Measurements from ENCODE around the gene POLG.

The POLG gene

DNA sequence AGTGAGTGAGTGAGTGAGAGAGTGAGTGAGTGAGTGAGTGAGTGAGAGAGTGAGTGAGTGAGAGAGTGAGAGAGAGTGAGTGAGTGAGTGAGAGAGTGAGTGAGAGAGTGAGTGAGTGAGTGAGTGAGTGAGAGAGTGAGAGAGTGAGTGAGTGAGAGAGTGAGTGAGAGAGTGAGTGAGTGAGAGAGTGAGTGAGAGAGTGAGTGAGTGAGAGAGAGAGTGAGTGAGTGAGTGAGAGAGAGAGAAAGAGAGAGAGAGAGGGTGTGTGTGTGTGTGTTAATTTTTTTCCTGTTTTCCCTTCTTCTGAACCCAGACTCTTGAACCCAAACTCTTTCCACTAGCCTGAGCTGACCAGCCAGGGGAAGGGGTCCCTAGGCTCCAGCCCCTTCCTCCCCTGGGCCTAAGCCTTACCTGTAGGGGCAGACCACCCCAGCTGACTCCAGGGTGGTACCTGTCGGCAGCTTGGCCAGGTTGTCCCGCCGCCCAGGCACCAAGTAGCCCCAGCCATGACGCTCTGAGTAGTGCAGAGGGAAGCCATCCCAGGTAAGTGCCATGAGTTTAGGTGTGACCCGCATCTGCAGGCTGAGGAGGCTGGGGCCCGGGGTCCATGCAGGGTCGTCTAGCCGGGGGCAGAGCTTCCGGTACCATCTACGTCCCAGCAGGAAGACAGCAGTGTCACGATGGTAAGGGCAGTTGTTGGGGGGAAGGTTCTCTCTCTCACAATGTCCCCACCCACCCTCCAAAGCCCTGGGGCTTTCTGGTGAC is 9.4 kb downstream of the POLG start:
- no peak for DNase-seq

GRCh38 chr15:89323825-89324224 is 10.8 kb downstream of the POLG start:
- DNase-seq = no peak

GRCh38 chr15:89322822-89323221 is 11.8 kb downstream of the POLG start:
- DNase-seq = no peak

GRCh38 chr15:89321521-89322410 is 12.9 kb downstream of the POLG start:
- no peak for DNase-seq

DNA sequence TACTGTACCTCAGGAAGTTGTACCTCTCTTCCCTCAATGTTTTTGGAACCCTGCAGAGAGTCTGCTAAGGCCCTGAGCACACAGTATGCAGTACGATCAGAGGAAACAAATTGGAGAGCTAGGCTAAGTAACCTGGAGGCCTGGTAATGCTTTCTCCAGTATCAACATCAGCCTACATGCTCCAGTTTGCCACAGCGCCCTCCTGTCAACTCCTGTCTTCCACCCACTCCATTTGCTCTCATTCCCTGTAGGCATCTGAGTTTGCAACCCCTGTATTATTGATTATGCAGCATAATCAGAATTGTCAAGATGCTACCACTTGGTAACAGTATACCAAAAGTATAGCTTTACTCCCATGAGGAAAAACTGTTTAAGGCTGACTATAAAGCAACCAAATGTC is 14.4 kb downstream of the POLG start:
- DNase-seq = no peak

- DNase-seq = no peak
These were observed 14.9 kb downstream of the POLG start for GRCh38 chr15:89319678-89320077.

DNA sequence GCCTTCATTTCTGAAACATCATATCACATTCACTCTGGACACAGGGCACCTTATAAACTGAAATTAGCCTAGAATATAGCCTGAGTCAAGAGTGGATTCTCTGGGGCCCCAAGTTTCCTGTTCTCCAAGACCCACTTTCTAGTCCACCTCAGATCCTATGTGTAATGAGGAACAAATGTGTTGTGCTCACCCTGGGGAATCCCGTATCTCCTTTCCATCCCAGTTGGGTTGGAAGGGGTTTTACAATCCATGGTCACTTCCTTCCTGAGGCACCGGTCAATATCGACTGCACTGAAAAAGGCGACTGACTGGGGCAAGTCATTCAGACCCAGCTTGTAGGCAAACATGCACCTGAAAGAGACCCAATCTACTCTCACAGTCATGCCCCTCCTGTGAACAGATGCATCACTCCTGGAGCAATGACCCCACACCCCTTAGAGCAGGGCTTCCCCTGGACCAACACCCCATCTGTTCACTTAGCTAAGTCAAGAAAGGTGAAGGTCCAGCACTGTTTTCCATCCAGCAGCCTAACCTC is 17.4 kb downstream of the POLG start:
- DNase-seq = no peak

GRCh38 chr15:89316504-89316903 is 18.1 kb downstream of the POLG start:
- DNase-seq = no peak

DNA sequence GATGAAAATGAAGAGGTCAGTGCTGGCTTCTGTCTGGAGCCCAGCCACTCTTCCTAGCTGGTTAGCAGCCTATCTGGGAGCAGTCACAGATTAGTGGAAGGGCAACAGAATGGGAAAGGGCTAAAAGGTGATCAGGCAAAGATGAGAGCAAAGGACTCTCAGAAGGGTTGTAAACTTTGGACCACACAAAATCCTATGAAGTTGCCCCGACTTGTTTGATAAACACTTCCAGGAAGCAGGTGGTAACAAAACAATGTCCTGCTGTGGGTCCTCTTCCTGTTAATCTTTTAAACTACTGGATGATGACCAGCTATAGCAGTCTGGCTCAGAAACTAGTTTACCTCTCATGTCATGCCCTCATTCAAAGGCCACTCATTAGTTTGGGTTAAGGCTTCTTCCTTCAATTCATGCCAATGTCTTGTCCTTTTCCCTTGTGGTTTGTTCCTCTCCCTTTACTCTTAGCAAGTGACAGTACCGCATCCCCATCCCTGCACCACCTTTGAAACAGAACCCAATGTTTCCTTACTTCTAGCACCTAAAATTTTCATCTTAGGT is 19.2 kb downstream of the POLG start:
- DNase-seq = no peak

GRCh38 chr15:89309993-89310392 is 24.6 kb downstream of the POLG start:
- no peak for DNase-seq

DNA sequence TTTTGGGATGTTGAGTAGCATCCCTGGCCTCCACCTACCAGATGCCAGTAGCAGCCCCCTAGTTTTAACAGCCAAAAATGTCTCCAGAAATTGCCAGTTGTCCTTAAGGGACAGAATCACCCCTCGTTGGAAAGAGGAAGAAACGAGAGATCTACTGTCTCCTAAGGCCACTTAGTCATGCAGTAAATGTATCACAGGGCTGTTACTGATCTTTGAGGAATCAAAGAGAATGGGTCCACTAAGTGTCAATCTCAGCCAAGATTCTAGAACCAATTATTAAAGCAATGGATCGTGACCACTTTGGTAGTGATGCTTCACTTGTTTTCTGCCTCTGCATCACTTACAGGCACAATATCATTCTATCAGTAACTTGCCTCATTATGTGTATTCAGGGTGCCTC is 26.4 kb downstream of the POLG start:
- DNase-seq = no peak

DNA sequence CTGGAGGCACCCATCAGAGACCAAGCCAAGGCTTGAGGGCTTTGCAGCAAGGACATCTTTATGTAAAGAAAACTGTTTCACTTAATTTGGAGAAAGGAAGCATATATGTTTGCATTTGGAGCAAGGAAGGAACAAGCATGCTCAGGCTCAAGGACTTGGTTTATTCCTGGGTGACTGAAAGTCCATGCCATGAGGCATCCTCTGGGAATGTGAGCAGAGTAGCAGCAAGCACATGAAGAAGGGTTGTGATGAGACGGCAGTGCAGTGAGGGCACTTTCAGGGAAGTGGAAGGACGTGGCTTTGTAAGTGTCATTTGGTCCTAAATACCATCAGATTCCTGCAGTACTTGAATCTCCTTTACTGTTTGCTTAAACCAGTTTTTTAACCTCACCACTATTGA is 26.8 kb downstream of the POLG start:
- DNase-seq = no peak

DNA sequence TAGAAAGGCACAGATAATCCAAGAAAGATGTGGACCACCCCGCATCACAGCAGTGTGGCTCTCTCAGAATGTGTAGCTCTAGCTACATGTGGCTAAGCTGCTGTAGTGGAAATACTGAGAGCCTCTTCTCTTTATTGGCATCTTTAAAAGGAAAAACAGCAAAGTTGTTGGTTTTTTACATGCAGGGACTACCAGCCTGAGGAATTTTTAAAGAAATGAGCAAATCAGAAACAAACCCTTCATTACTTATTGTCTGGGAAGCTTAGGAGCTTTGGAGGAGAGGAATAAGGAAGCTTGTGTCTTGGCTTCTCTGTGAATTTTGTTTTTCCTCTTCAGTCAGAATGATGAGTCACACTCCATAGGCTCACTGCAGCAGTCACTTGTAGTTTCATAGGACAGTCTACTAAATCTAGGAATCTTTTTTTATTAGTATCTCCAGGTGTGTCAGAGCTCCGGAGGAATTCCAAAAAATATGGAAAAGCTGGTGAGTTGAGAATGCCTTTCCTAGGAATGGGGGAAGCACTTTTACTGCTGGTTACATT is 27.5 kb downstream of the POLG start:
- DNase-seq = no peak

GRCh38 chr15:89305395-89305794 is 29.2 kb downstream of the POLG start:
- DNase-seq = no peak

- DNase-seq = no peak
These were observed 30.6 kb downstream of the POLG start for GRCh38 chr15:89303986-89304385.

DNA sequence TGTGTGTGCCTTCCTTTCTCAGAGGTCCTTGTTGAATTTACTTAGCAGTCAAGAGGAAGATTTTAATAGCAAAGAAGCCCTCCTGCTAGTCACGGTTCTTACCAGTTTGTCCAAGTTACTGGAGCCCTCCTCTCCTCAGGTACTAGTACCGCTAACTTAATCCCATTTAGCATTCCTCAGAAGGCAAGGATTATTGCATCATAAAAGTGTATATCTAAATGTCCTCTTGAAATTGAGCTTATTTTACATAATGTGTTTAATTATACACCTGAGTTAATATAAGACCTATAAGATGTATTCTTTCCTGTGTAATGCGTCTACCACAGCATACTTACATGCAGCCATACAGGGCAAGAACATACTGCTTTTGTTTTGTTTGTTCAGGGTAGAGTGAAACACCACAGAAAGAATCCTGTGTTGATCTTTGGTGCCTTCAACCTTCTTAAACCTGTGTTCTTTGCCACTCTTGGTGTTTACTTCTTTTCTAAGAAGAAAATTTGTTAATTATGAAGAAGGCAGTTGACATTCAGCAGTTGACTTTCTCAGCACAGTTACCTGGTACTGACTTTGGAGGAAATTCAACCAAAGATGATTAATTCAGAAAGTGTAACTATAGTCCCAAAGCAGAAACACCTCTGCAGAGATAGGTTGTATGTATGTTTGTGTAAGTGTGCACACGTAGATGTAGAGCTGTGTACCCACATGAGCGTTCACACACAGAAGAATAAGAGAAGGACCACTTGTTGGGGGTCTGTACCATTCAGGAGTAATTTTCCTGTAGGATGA is 33.1 kb downstream of the POLG start:
- no peak for DNase-seq

DNA sequence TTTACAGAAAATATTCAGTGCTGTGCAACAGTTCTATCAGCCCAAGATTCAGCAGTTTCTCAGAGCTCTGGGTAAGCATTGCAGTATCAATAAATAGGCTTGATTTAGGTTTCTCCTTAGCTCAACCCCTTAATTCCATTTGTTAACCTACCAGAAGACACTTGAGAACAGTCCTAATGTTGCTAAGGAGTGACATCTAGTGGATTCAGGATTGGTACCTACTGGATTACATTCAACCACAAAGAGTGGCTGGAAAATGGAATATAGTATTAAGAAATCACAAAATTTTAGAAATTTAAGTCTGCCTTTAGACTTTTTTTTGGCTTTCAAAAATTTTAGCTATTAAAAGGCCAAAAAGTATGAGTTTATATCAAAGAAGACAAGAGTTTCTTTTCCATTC is 34.7 kb downstream of the POLG start:
- DNase-seq = no peak

DNA sequence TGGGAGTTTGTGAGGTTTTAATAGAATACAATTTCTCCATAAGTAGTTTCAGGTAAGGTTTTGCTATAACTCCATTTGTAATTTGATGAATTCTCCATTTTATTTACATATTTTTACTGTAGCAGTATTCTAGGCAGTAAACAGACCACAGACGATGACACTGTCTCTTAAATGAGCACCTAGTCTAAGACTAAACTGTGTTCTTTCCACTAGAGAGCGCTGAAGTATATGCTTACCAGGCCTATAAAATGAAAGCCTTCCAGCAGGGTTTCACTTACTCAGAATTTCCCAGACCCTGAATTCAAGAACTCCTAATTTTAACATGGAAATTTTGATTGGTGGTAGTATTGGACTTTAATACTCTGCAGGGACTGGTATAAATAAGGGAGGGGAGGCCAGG is 41.6 kb downstream of the POLG start:
- DNase-seq = no peak

GRCh38 chr15:89291934-89292438 is 42.6 kb downstream of the POLG start:
- DNase-seq = no peak

- DNase-seq = no peak
These were observed 51.4 kb downstream of the POLG start for GRCh38 chr15:89283201-89283600.

GRCh38 chr15:89282631-89283030 is 52.0 kb downstream of the POLG start:
- DNase-seq = no peak

- no peak for DNase-seq
These were observed 56.3 kb downstream of the POLG start for GRCh38 chr15:89278307-89278706.

Measured in stimulated activated naive CD4-positive, alpha-beta T cell (primary cell).